GM12878 (cell line): ENCODE measurements around the gene BRF1. TPM values are rescaled to one million over a fixed set of nuclear protein-coding genes. Genes with fewer than 3 reads are reported as not detected.

ENCODE experiments used
- ATAC-seq: fragments of 200-7000 bp; cut with Tn5 transposase; 3 replicates; pipeline ENCODE4 v1.9.1; 2020; ENCODE audit warnings: mild to moderate bottlenecking, moderate library complexity
- BruUV-seq: library from RNA; stranded (reverse); fragments of 400-500 nt; replicated peaks from 2 replicates; lab custom pipeline; 2021; lab: Mats Ljungman, UMichigan
- CTCF ChIA-PET: fragments of 300-600 bp; sonication (Branson Sonifier 250); formaldehyde crosslinking; extraction: SDS; loops from one replicate; lab custom pipeline; 2021; ENCODE audit warnings: inconsistent platforms; lab: Yijun Ruan, JAX
- POLR2A ChIA-PET: fragments of 350-600 bp; formaldehyde crosslinking; extraction: SDS; loops from one replicate; lab custom pipeline; 2021; ENCODE audit warnings: inconsistent platforms; lab: Charles Lee
- RAD21 ChIA-PET: fragments of 300-600 bp; sonication (Branson Sonifier 250); formaldehyde crosslinking; loops from one replicate; lab custom pipeline; 2023; ENCODE audit warnings: antibody characterized with exemption; ENCODE audit not compliant: unreplicated experiment; lab: Charles Lee
- SMC1A ChIA-PET: fragments of 300-600 bp; sonication (Branson Sonifier 250); formaldehyde crosslinking; loops from one replicate; lab custom pipeline; 2023; ENCODE audit not compliant: unreplicated experiment, uncharacterized antibody; lab: Charles Lee
- DNase-seq: peaks from one replicate; pipeline ENCODE4 v3.0.0-alpha.2; 2011; ENCODE audit warnings: low read depth, low spot score
- FAIRE-seq: peaks from 3 replicates; lab custom pipeline; 2011; peaks lifted over from hg19 to GRCh38; lab: Jason Lieb, UNC
- H2AFZ ChIP-seq: 2 replicates; pipeline ENCODE4 v1.6.0; 2011; ENCODE audit warnings: low read depth, low read length, control low read depth; ENCODE audit not compliant: control insufficient read depth
- H3K27ac ChIP-seq: 2 replicates; pipeline ENCODE4 v1.5.1; 2011; ENCODE audit warnings: control low read depth; ENCODE audit not compliant: control insufficient read depth, insufficient read depth
- H3K27me3 ChIP-seq, 2 experiments: replicated peaks in 1 of 2; 2 replicates each; pipeline versions ENCODE4 v1.6.0 to v1.6.1; 2011; ENCODE audit warnings: low read length in 1 of 2; ENCODE audit not compliant: control insufficient read depth in 2 of 2, insufficient read depth in 2 of 2
- H3K36me3 ChIP-seq, 2 experiments: 2 replicates each; pipeline ENCODE4 v1.5.1; 2011; ENCODE audit warnings: low read length in 1 of 2; ENCODE audit not compliant: control insufficient read depth in 2 of 2, insufficient read depth in 2 of 2
- H3K4me1 ChIP-seq: 2 replicates; pipeline ENCODE4 v1.6.1; 2011; ENCODE audit warnings: mild to moderate bottlenecking, low read length, moderate library complexity, mixed read lengths; ENCODE audit not compliant: control insufficient read depth, insufficient read depth
- H3K4me2 ChIP-seq: 2 replicates; pipeline ENCODE4 v1.6.0; 2011; ENCODE audit warnings: control low read depth; ENCODE audit not compliant: control insufficient read depth, insufficient read depth
- H3K4me3 ChIP-seq: fragments of 200-600 bp; sonication (generic); 2 replicates; pipeline ENCODE4 v1.5.1; 2016
- H3K79me2 ChIP-seq: 2 replicates; pipeline ENCODE4 v1.6.0; 2011; ENCODE audit warnings: low read length; ENCODE audit not compliant: control insufficient read depth, insufficient read depth
- H3K9ac ChIP-seq: 2 replicates; pipeline ENCODE4 v1.8.0; 2011; ENCODE audit warnings: low read length, control low read depth, mixed read lengths; ENCODE audit not compliant: control insufficient read depth, insufficient read depth
- H3K9me3 ChIP-seq: replicated peaks from 3 replicates; pipeline ENCODE4 v1.5.1; 2011; ENCODE audit warnings: mild to moderate bottlenecking, low read length; ENCODE audit not compliant: control insufficient read depth, insufficient read depth
- H4K20me1 ChIP-seq: 2 replicates; pipeline ENCODE4 v1.6.0; 2011; ENCODE audit not compliant: control insufficient read depth, insufficient read depth
- RAD21 ChIP-seq: IDR thresholded peaks from 2 replicates; pipeline ENCODE4 v1.6.1; 2011; ENCODE audit warnings: mild to moderate bottlenecking, low read depth, low read length, moderate library complexity; ENCODE audit not compliant: insufficient read depth
- WGBS: methylation state at CpG from one replicate; pipeline ENCODE4 v1.1.6; 2016; ENCODE audit warnings: low lambda C conversion rate; ENCODE audit not compliant: insufficient replicate concordance, insufficient coverage; ENCODE audit errors: missing lambda C conversion rate; 5-methylcytosine and 5-hydroxymethylcytosine counted together
- in situ Hi-C: fragments of 300-500 bp; cut with MboI; formaldehyde crosslinking; loops from 9 replicates; pipeline ENCODE4 v1.14.3; 2018; ENCODE audit warnings: mixed read lengths
- intact Hi-C: fragments of 100-400 bp; cut with micrococcal nuclease; formaldehyde crosslinking; loops from one replicate; pipeline ENCODE4 v1.14.2; 2022; ENCODE audit not compliant: unreplicated experiment
- polyA plus RNA-seq, 11 experiments: library from polyadenylated mRNA; depleted of rRNA in 4 of 11; unstranded in 6 of 11; stranded (reverse) in 5 of 11; fragments of >200 nt; fragmentation: Nextera tagmentation in 4 of 11; fragmentation: Illumina TruSeq in 1 of 11; extraction: Ambion mirVana in 4 of 11; extraction: Trizol in 1 of 11; gene quantifications; 1 replicate in 1 of 11; 2 replicates in 10 of 11; pipeline versions ENCODE4 v1.2.1 to v1.2.3, GENCODE V29; 2011 to 2016; ENCODE audit warnings: inconsistent platforms in 2 of 11, missing spikeins in 2 of 11, low read depth in 1 of 11
- total RNA-seq, 4 experiments: library from RNA; depleted of rRNA in 3 of 4; stranded (reverse); fragments of >200 nt in 3 of 4; fragmentation: Illumina TruSeq in 1 of 4; extraction: Trizol in 1 of 4; gene quantifications; 2 replicates each; pipeline versions ENCODE4 v1.2.1 to v1.2.3, GENCODE V29; 2013 to 2021
- TF ChIP-seq, protein P1 (sequence below): fragments of 450-650 bp; formaldehyde crosslinking; IDR thresholded peaks from 2 replicates; pipeline ENCODE4 v1.5.0; 2022; ENCODE audit warnings: mild to moderate bottlenecking, missing genetic modification characterization
- TF ChIP-seq, protein P2 (sequence below), 3 experiments: IDR thresholded peaks in 2 of 3; conservative IDR thresholded peaks in 1 of 3; 2 replicates each; pipeline ENCODE4 v1.5.1; 2011; ENCODE audit warnings: low read depth in 3 of 3, low read length in 3 of 3, mild to moderate bottlenecking in 3 of 3, control low read depth in 2 of 3, moderate library complexity in 2 of 3, inconsistent platforms in 1 of 3, mixed read lengths in 1 of 3; ENCODE audit not compliant: control insufficient read depth in 2 of 3, insufficient read depth in 1 of 3; ENCODE audit errors: extremely low read depth in 1 of 3
- TF ChIP-seq, protein P3 (sequence below): fragments of 450-650 bp; IDR thresholded peaks from 2 replicates; pipeline ENCODE4 v1.6.1; 2018; ENCODE audit warnings: mild to moderate bottlenecking, low read depth, moderate library complexity; ENCODE audit not compliant: partially characterized antibody

The BRF1 gene
- total and polyA plus RNA-seq, 10 of the 15 experiments (the other 5 are each of a cell fraction or from before 2014, with no cell fraction given) = 0.21 to 33.5 (median 10.7) TPM

DNA sequence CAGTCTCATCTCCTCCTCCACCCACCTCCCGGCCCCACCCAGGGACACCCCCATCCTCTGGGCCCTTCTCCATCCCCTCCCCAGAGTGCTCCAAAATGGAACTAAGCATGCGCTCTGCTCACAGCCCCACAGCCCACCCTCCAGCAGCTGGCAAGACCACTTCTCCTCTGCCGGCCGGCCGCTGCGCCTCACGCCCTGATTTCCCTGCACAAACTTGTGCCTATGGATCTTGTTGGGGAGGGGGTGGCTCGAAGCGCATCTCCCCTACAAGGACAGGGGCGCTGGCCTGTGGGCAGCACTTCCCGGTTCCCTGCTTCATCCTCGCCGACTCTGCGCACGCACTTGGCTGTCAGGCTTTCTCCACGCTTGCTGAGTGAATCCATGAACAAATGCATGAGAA is 100.2 kb downstream of the BRF1 start (continued):
- TF ChIP-seq, protein P1, sequence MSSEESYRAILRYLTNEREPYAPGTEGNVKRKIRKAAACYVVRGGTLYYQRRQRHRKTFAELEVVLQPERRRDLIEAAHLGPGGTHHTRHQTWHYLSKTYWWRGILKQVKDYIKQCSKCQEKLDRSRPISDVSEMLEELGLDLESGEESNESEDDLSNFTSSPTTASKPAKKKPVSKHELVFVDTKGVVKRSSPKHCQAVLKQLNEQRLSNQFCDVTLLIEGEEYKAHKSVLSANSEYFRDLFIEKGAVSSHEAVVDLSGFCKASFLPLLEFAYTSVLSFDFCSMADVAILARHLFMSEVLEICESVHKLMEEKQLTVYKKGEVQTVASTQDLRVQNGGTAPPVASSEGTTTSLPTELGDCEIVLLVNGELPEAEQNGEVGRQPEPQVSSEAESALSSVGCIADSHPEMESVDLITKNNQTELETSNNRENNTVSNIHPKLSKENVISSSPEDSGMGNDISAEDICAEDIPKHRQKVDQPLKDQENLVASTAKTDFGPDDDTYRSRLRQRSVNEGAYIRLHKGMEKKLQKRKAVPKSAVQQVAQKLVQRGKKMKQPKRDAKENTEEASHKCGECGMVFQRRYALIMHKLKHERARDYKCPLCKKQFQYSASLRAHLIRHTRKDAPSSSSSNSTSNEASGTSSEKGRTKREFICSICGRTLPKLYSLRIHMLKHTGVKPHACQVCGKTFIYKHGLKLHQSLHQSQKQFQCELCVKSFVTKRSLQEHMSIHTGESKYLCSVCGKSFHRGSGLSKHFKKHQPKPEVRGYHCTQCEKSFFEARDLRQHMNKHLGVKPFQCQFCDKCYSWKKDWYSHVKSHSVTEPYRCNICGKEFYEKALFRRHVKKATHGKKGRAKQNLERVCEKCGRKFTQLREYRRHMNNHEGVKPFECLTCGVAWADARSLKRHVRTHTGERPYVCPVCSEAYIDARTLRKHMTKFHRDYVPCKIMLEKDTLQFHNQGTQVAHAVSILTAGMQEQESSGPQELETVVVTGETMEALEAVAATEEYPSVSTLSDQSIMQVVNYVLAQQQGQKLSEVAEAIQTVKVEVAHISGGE (CRISPR knock-in tag) = no peak

DNA sequence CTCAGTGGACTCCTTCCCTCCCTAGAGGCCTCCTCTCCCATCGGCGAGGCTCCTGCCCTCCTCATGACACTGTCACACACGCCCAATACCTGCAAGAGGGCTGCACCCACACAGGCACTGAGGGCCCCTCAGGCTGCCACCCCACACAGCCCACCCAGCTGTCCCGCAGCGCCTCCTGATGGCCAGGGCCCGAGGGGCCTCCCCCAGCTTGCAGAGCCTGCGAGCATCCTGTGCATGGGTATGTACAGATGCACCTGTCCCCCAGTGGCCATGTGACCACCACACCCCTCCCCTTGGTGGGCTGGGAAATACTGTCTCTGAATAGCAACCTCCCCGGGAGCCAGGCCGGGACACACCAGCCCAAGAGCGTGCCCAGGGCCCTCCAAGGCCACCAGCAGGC is 100.7 kb downstream of the BRF1 start:
- Histone ChIP-seq H4K20me1 (no peaks in the 10 kb centered on the region), H3K4me1 (peaks cover 7% of the 10 kb centered on the region), H3K9me3 (no peaks in the 10 kb centered on the region), H3K36me3 (no peaks in the 10 kb centered on the region), H3K9ac (no peak overlapping the region), H3K27ac (no peak overlapping the region), H2AFZ (no peak overlapping the region), H3K27me3 (peaks cover 5 to 10% of the 10 kb centered on the region in 2 experiments; a peak in 3 of 4 replicates), H3K4me2 (no peak overlapping the region), H3K4me3 (no peak overlapping the region), H3K79me2 (no peaks in the 10 kb centered on the region)
- SMC1A ChIA-PET = no interaction called here
- DNase-seq = no peak
- in situ Hi-C loops (loop anchor here (5.0 kb wide), 1 partner anchor 152 kb away; no protein-coding TSS in a partner anchor), intact Hi-C loops (loop anchor here (5.0 kb wide), 2 partner anchors 108 to 327 kb away; partner anchors contain the start of gene TMEM121)
- POLR2A ChIA-PET = no interaction called here
- no TSS peak for BruUV-seq
- FAIRE-seq = no peak
- RAD21 ChIA-PET = interaction anchor here (0.8 kb wide), 1 partner anchor 152 kb away, joined by 3 read pairs; no protein-coding TSS in a partner anchor
- TF ChIP-seq, protein P2, sequence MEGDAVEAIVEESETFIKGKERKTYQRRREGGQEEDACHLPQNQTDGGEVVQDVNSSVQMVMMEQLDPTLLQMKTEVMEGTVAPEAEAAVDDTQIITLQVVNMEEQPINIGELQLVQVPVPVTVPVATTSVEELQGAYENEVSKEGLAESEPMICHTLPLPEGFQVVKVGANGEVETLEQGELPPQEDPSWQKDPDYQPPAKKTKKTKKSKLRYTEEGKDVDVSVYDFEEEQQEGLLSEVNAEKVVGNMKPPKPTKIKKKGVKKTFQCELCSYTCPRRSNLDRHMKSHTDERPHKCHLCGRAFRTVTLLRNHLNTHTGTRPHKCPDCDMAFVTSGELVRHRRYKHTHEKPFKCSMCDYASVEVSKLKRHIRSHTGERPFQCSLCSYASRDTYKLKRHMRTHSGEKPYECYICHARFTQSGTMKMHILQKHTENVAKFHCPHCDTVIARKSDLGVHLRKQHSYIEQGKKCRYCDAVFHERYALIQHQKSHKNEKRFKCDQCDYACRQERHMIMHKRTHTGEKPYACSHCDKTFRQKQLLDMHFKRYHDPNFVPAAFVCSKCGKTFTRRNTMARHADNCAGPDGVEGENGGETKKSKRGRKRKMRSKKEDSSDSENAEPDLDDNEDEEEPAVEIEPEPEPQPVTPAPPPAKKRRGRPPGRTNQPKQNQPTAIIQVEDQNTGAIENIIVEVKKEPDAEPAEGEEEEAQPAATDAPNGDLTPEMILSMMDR (IDR thresholded peaks at IDR 0.05 in 2 of 3, conservative IDR thresholded peaks at IDR 0.05 in 1 of 3; ENCODE audit: control insufficient read depth in 2 of 3, extremely low read depth in 1 of 3, insufficient read depth in 1 of 3, low read depth in 3 of 3, low read length in 3 of 3) = peak in 2 of 3 experiments; percentile 1 to 12; a peak in 1 of 6 replicates
- TF ChIP-seq RAD21 = peak; percentile 31; the same call in 1 of the 2 replicates
- TF ChIP-seq, protein P3, sequence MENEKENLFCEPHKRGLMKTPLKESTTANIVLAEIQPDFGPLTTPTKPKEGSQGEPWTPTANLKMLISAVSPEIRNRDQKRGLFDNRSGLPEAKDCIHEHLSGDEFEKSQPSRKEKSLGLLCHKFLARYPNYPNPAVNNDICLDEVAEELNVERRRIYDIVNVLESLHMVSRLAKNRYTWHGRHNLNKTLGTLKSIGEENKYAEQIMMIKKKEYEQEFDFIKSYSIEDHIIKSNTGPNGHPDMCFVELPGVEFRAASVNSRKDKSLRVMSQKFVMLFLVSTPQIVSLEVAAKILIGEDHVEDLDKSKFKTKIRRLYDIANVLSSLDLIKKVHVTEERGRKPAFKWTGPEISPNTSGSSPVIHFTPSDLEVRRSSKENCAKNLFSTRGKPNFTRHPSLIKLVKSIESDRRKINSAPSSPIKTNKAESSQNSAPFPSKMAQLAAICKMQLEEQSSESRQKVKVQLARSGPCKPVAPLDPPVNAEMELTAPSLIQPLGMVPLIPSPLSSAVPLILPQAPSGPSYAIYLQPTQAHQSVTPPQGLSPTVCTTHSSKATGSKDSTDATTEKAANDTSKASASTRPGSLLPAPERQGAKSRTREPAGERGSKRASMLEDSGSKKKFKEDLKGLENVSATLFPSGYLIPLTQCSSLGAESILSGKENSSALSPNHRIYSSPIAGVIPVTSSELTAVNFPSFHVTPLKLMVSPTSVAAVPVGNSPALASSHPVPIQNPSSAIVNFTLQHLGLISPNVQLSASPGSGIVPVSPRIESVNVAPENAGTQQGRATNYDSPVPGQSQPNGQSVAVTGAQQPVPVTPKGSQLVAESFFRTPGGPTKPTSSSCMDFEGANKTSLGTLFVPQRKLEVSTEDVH = no peak
- CTCF ChIA-PET = interaction anchor here (1.9 kb wide), 1 partner anchor 110 kb away, joined by 6 read pairs; no protein-coding TSS in a partner anchor
- 67% methylated on average over 10 of the region's 10 CpGs for WGBS
- ATAC-seq = no peak
